Activated CD8-positive, alpha-beta T cell treated with anti-CD3 and anti-CD28 coated beads for 36 hours (primary cell): Measurements from ENCODE around the gene CCL22. TPM values are rescaled to one million over a fixed set of nuclear protein-coding genes. Genes with fewer than 3 reads are reported as not detected.

Experiments
- ATAC-seq: fragments of 200-7000 bp; cut with Tn5 transposase; one replicate; pipeline ENCODE4 v1.10.0; 2021; ENCODE audit warnings: mild to moderate bottlenecking, moderate library complexity
- CTCF ChIA-PET: fragments of 350-600 bp; sonication (Branson Sonifier 250); formaldehyde crosslinking; loops from one replicate; lab custom pipeline; 2021; ENCODE audit warnings: antibody characterized with exemption; lab: Charles Lee
- POLR2A ChIA-PET: fragments of 350-600 bp; sonication (Branson Sonifier 250); formaldehyde crosslinking; loops from one replicate; lab custom pipeline; 2021; ENCODE audit warnings: antibody characterized with exemption; lab: Charles Lee
- DNase-seq: peaks from one replicate; pipeline ENCODE4 v3.0.0-alpha.2; 2020
- H3K27ac Mint-ChIP-seq: one replicate; pipeline ENCODE4 v1.8.0; 2021; ENCODE audit warnings: mild to moderate bottlenecking, mixed read lengths
- H3K27me3 Mint-ChIP-seq: one replicate; pipeline ENCODE4 v1.8.0; 2021; ENCODE audit warnings: mixed read lengths
- H3K36me3 Mint-ChIP-seq: one replicate; pipeline ENCODE4 v1.8.0; 2021; ENCODE audit warnings: low read depth, mixed read lengths
- H3K4me1 Mint-ChIP-seq: one replicate; pipeline ENCODE4 v1.8.0; 2021; ENCODE audit warnings: low read depth, mixed read lengths
- H3K4me3 Mint-ChIP-seq: one replicate; pipeline ENCODE4 v1.8.0; 2021; ENCODE audit warnings: mild to moderate bottlenecking, moderate library complexity, mixed read lengths
- H3K9me3 Mint-ChIP-seq: one replicate; pipeline ENCODE4 v1.8.0; 2021; ENCODE audit warnings: mixed read lengths
- intact Hi-C: fragments of 100-400 bp; cut with micrococcal nuclease; formaldehyde crosslinking; loops from one replicate; pipeline ENCODE4 v1.10.0; 2022
- total RNA-seq, 2 experiments: library from RNA; stranded (reverse); gene quantifications; one replicate each; pipeline ENCODE4 v1.2.3, GENCODE V29; 2021
- TF ChIP-seq, protein P1 (sequence below): fragments of 200-600 bp; IDR thresholded peaks from one replicate; pipeline ENCODE4 v1.8.0; 2022; ENCODE audit warnings: antibody characterized with exemption, mild to moderate bottlenecking

The CCL22 gene
- total RNA-seq, 2 experiments from 2014 or later: 7.1 to 7.4 TPM

- POLR2A ChIA-PET: no interaction called here
These were observed 1.8 kb downstream of the CCL22 start for GRCh38 chr16:57360321-57360935.

DNA sequence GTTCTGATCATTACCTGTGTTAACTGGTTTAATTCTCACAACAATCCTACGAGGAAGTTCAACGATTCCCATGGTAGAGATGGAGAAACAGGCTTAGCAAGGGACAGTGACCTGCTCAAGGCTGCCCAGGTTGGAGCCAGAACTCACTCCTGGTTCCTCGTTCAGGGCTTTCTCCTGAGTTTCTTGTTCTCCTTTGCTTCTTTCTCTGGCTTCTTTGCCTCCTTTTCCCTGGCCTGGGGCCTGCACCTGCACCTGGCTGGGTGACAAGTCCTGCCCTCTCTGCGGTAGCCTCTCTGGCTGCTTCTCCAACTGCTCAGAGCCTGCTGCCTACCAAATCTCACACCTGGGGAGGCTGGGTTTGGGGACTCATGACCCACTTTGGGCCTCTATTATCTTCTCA is 2.8 kb downstream of the CCL22 start:
- no peak for ATAC-seq
- Mint-ChIP-seq H3K27me3 (peaks cover 2% of the 10 kb centered on the region), H3K4me1 (peaks cover 16% of the 10 kb centered on the region), H3K9me3 (no peaks in the 10 kb centered on the region), H3K27ac (no peak overlapping the region), H3K36me3 (no peaks in the 10 kb centered on the region), H3K4me3 (no peak overlapping the region)
- TF ChIP-seq, protein P1, sequence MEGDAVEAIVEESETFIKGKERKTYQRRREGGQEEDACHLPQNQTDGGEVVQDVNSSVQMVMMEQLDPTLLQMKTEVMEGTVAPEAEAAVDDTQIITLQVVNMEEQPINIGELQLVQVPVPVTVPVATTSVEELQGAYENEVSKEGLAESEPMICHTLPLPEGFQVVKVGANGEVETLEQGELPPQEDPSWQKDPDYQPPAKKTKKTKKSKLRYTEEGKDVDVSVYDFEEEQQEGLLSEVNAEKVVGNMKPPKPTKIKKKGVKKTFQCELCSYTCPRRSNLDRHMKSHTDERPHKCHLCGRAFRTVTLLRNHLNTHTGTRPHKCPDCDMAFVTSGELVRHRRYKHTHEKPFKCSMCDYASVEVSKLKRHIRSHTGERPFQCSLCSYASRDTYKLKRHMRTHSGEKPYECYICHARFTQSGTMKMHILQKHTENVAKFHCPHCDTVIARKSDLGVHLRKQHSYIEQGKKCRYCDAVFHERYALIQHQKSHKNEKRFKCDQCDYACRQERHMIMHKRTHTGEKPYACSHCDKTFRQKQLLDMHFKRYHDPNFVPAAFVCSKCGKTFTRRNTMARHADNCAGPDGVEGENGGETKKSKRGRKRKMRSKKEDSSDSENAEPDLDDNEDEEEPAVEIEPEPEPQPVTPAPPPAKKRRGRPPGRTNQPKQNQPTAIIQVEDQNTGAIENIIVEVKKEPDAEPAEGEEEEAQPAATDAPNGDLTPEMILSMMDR: no peak
- DNase-seq: no peak
- ChIA-PET CTCF (no interaction called here), POLR2A (no interaction called here)
- intact Hi-C loops: no loop called here

More at GRCh38 chr16:57360321-57360935, 1.8 kb downstream of the CCL22 start:
- ATAC-seq: no peak
- TF ChIP-seq, protein P1: no peak
- H3K4me1 Mint-ChIP-seq: peaks cover 16% of the 10 kb centered on the region
- CTCF ChIA-PET: interaction anchor here (1.4 kb wide), 1 partner anchor 57 kb away, joined by 5 read pairs; no protein-coding TSS in a partner anchor
- no peak for DNase-seq
- no peaks in the 10 kb centered on the region for H3K36me3 Mint-ChIP-seq
- no peak overlapping the region for H3K4me3 Mint-ChIP-seq
- intact Hi-C loops: no loop called here
- H3K27me3 Mint-ChIP-seq: peaks cover 2% of the 10 kb centered on the region
- no peak overlapping the region for H3K27ac Mint-ChIP-seq
- no peaks in the 10 kb centered on the region for H3K9me3 Mint-ChIP-seq

DNA sequence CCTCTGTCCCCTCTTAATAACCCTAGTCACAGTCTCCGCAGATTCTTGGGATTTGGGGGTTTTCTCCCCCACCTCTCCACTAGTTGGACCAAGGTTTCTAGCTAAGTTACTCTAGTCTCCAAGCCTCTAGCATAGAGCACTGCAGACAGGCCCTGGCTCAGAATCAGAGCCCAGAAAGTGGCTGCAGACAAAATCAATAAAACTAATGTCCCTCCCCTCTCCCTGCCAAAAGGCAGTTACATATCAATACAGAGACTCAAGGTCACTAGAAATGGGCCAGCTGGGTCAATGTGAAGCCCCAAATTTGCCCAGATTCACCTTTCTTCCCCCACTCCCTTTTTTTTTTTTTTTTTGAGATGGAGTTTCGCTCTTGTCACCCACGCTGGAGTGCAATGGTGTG is 5.6 kb downstream of the CCL22 start:
- no peak for DNase-seq
- TF ChIP-seq, protein P1: no peak
- peaks cover 9% of the 10 kb centered on the region for H3K27me3 Mint-ChIP-seq
- no peaks in the 10 kb centered on the region for H3K9me3 Mint-ChIP-seq
- no peak overlapping the region for H3K27ac Mint-ChIP-seq
- H3K36me3 Mint-ChIP-seq: no peaks in the 10 kb centered on the region
- intact Hi-C loops: no loop called here
- no peak overlapping the region for H3K4me3 Mint-ChIP-seq
- ChIA-PET CTCF (interaction anchor here (1.2 to 2.0 kb wide), 2 partner anchors 53 to 54 kb away, joined by 4 to 7 read pairs; no protein-coding TSS in a partner anchor), POLR2A (interaction anchor here (0.7 kb wide), 1 partner anchor 277 kb away, joined by 4 read pairs; no protein-coding TSS in a partner anchor)
- H3K4me1 Mint-ChIP-seq: no peaks in the 10 kb centered on the region
- ATAC-seq: no peak

DNA sequence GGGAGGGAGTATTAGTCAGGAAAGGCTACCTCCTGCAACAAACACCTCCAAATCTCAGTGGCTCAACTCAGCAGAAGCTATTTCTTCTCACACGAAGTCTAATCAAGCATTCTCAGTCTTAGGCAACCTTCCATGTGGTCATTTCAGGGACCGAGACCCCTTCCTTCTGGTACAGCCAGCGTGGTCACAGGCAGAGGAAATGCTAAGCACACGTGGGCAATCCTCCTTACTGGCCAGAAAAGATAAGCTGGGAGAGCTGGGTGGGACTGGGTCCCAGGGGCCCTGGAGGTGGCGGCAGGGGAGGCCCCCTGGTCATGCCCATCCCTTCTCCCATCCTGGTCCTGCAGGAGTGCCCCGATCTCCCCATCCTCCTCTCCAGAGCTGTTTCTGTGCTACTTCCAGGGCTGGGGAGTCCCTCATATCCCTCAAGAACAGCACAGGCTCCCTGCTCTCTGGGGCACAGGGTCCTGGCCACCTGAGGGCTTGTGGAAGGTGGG is 8.0 kb downstream of the CCL22 start:
- ATAC-seq (no peak), DNase-seq (no peak)
- Mint-ChIP-seq H3K4me1 (no peaks in the 10 kb centered on the region), H3K9me3 (no peaks in the 10 kb centered on the region), H3K27ac (no peak overlapping the region), H3K36me3 (no peaks in the 10 kb centered on the region), H3K27me3 (peaks cover 9% of the 10 kb centered on the region), H3K4me3 (no peak overlapping the region)
- TF ChIP-seq, protein P1: no peak
- CTCF ChIA-PET: interaction anchor here (1.4 kb wide), 1 partner anchor 50 kb away, joined by 3 read pairs; no protein-coding TSS in a partner anchor
- intact Hi-C loops: no loop called here
- POLR2A ChIA-PET: no interaction called here

GRCh38 chr16:57367116-57367752 is 8.7 kb downstream of the CCL22 start:
- no peak overlapping the region for H3K27ac Mint-ChIP-seq
- ChIA-PET POLR2A (no interaction called here), CTCF (interaction anchor here (1.4 kb wide), 1 partner anchor 49 kb away, joined by 3 read pairs; no protein-coding TSS in a partner anchor)
- no peaks in the 10 kb centered on the region for H3K9me3 Mint-ChIP-seq
- ATAC-seq: no peak
- TF ChIP-seq, protein P1: no peak
- no peak overlapping the region for H3K4me3 Mint-ChIP-seq
- H3K36me3 Mint-ChIP-seq: no peaks in the 10 kb centered on the region
- DNase-seq: no peak
- intact Hi-C loops: no loop called here
- H3K27me3 Mint-ChIP-seq: peaks cover 9% of the 10 kb centered on the region
- no peaks in the 10 kb centered on the region for H3K4me1 Mint-ChIP-seq
